A549 (cell line): ENCODE measurements around the gene VAMP5.
A peak's percentile ranks its signal among the peaks of the same experiment; 100 is the strongest.

Source experiments
- CEBPB ChIP-seq, 2 experiments: fragments of >200 bp in 1 of 2; sonication (Bioruptor Twin) in 1 of 2; formaldehyde crosslinking in 1 of 2; IDR thresholded peaks; 2 replicates each; pipeline ENCODE4 v1.6.1; 2012 to 2016
- CTCF ChIP-seq: fragments of >200 bp; sonication (Bioruptor Twin); formaldehyde crosslinking; IDR thresholded peaks from 3 replicates; pipeline ENCODE4 v1.5.1; 2016
- EP300 ChIP-seq, 2 experiments: fragments of >200 bp; sonication (Bioruptor Twin); formaldehyde crosslinking; IDR thresholded peaks; 2 replicates in 1 of 2; 3 replicates in 1 of 2; pipeline ENCODE4 v1.6.1; 2016 to 2017
- HOXB13 ChIP-seq: fragments of 250-450 bp; sonication (Bioruptor Pico); IDR thresholded peaks from 2 replicates; pipeline ENCODE4 v1.5.0; 2020; ENCODE audit warnings: low read depth, mild to moderate bottlenecking, moderate library complexity
- MAFK ChIP-seq: fragments of 450-650 bp; IDR thresholded peaks from 2 replicates; pipeline ENCODE4 v1.6.1; 2014; ENCODE audit not compliant: partially characterized antibody
- MAX ChIP-seq: IDR thresholded peaks from 2 replicates; pipeline ENCODE4 v1.6.1; 2012
- NR3C1 ChIP-seq: fragments of >200 bp; sonication (Bioruptor Twin); formaldehyde crosslinking; IDR thresholded peaks from 3 replicates; pipeline ENCODE4 v1.6.1; 2017
- POLR2A ChIP-seq: IDR thresholded peaks from 2 replicates; pipeline ENCODE4 v1.6.1; 2012; ENCODE audit warnings: mild to moderate bottlenecking, low read length
- RARB ChIP-seq: fragments of 250-450 bp; sonication (Bioruptor Pico); IDR thresholded peaks from 2 replicates; pipeline ENCODE4 v1.8.0; 2021; ENCODE audit warnings: mild to moderate bottlenecking, moderate library complexity
- RNF2 ChIP-seq: fragments of 200-600 bp; sonication (generic); IDR thresholded peaks from 2 replicates; pipeline ENCODE4 v1.6.1; 2016; ENCODE audit warnings: low read depth, mild to moderate bottlenecking, antibody characterized with exemption, moderate library complexity, borderline replicate concordance
- USF2 ChIP-seq: fragments of 450-650 bp; IDR thresholded peaks from 2 replicates; pipeline ENCODE4 v1.6.1; 2014; ENCODE audit warnings: antibody characterized with exemption

GRCh38 chr2:85545780-85546240 is 38.4 kb upstream of the VAMP5 start:
- no peak for TF ChIP-seq MAX
- no peak for TF ChIP-seq CTCF
- no peak for TF ChIP-seq CEBPB (IDR thresholded peaks at IDR 0.05)
- no peak for TF ChIP-seq EP300 (IDR thresholded peaks at IDR 0.05)
- no peak for TF ChIP-seq USF2
- TF ChIP-seq HOXB13 (CRISPR knock-in tag), result no peak
- no peak for TF ChIP-seq POLR2A
- TF ChIP-seq NR3C1, result no peak
- TF ChIP-seq RNF2, result no peak
- no peak for TF ChIP-seq MAFK
- peak; percentile 94 for TF ChIP-seq RARB (CRISPR knock-in tag)
